Panc1 (cell line): ENCODE measurements around the gene MYL2.

Experiments
- POLR2AphosphoS5 ChIP-seq: IDR thresholded peaks from 2 replicates; pipeline ENCODE4 v1.6.1; 2012; ENCODE audit warnings: mild to moderate bottlenecking, low read depth, low read length, moderate library complexity
- SIN3A ChIP-seq: IDR thresholded peaks from 2 replicates; pipeline ENCODE4 v1.6.1; 2012; ENCODE audit warnings: low read depth, mild to moderate bottlenecking, low read length, moderate library complexity, borderline replicate concordance; ENCODE audit not compliant: insufficient read depth
- TCF7L2 ChIP-seq: IDR thresholded peaks from 2 replicates; pipeline ENCODE4 v1.6.1; 2011; ENCODE audit warnings: mild to moderate bottlenecking, low read depth, low read length, inconsistent platforms
- TF ChIP-seq, protein P1 (sequence below): fragments of 450-650 bp; IDR thresholded peaks from 2 replicates; pipeline ENCODE4 v1.5.1; 2017; ENCODE audit warnings: mild to moderate bottlenecking

DNA sequence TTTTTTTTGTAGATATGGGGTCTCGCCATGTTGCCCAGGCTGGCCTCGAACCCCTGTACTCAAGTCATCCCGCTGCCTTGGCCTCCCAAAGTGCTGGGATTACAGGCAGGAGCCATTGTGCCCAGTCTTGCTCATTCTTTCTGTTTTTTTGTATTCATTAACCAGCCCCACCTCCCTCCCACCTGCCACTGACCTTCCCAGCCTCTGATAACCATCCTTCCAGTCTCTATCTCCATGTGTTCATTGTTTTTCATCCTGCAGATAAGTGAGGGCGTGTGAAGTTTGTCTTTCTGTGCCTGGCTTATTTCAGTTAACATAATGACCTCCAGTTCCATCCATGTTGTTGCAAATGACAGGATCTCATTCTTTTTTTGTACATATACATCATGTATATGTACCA, 19.0 kb downstream of the MYL2 start:
- TF ChIP-seq, protein P1, sequence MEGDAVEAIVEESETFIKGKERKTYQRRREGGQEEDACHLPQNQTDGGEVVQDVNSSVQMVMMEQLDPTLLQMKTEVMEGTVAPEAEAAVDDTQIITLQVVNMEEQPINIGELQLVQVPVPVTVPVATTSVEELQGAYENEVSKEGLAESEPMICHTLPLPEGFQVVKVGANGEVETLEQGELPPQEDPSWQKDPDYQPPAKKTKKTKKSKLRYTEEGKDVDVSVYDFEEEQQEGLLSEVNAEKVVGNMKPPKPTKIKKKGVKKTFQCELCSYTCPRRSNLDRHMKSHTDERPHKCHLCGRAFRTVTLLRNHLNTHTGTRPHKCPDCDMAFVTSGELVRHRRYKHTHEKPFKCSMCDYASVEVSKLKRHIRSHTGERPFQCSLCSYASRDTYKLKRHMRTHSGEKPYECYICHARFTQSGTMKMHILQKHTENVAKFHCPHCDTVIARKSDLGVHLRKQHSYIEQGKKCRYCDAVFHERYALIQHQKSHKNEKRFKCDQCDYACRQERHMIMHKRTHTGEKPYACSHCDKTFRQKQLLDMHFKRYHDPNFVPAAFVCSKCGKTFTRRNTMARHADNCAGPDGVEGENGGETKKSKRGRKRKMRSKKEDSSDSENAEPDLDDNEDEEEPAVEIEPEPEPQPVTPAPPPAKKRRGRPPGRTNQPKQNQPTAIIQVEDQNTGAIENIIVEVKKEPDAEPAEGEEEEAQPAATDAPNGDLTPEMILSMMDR: no peak
- TF ChIP-seq POLR2AphosphoS5: no peak
- no peak for TF ChIP-seq TCF7L2
- no peak for TF ChIP-seq SIN3A
